ENCODE results near the gene HILPDA.

DNA sequence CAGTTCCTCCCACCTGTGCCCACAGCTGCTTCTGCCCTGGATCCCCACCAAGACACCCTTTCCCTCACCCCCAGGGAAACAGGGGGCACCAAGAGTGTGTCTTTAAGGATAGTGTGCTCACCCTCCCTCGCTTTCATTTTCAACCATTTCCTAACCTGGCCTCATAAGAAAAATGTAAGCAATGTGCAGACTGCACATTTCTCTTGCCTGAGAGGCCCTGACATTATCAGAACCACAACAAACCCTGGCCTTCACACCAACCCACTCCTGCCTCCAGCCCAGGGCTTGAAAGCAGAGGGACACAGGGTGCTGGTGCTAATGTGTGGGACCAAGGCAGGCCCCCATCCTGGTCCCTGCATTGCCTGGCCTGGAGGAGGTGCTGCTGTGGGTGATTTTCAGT, 34.9 kb upstream of the HILPDA start:
- TF ChIP-seq, protein P1, sequence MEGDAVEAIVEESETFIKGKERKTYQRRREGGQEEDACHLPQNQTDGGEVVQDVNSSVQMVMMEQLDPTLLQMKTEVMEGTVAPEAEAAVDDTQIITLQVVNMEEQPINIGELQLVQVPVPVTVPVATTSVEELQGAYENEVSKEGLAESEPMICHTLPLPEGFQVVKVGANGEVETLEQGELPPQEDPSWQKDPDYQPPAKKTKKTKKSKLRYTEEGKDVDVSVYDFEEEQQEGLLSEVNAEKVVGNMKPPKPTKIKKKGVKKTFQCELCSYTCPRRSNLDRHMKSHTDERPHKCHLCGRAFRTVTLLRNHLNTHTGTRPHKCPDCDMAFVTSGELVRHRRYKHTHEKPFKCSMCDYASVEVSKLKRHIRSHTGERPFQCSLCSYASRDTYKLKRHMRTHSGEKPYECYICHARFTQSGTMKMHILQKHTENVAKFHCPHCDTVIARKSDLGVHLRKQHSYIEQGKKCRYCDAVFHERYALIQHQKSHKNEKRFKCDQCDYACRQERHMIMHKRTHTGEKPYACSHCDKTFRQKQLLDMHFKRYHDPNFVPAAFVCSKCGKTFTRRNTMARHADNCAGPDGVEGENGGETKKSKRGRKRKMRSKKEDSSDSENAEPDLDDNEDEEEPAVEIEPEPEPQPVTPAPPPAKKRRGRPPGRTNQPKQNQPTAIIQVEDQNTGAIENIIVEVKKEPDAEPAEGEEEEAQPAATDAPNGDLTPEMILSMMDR (IDR thresholded peaks at IDR 0.05), result no peak
- TF ChIP-seq POLR2AphosphoS5 (IDR thresholded peaks at IDR 0.05) (no peak), POLR2A (IDR thresholded peaks at IDR 0.05) (no peak)

Measured in prostate gland (tissue), 2 donors.